HG03558 (cell line): Measurements from ENCODE around the gene PCDHGA6.
"Not testable (repeated sequence)": the region's sequence is repeated elsewhere in the genome, so short reads cannot be mapped to it uniquely, and the experiment has no call there.

Experiments used
- ATAC-seq: cut with Tn5 transposase; IDR thresholded peaks from one replicate; pipeline ENCODE4 v1.9.1; 2021; ENCODE audit warnings: moderate number of reproducible peaks; ENCODE audit not compliant: unreplicated experiment; ENCODE audit errors: extremely low read depth

PCDHGA6 gene

GRCh38 chr5:141359790-141360426 lies 13.8 kb upstream of the PCDHGA6 start, which contains the start of gene PCDHGB2:
Gene PCDHGB2, plus strand, starts transcription at chr5:141359994. Its CDS starts 142 bp downstream, at chr5:141360136.
- no peak for ATAC-seq

DNA sequence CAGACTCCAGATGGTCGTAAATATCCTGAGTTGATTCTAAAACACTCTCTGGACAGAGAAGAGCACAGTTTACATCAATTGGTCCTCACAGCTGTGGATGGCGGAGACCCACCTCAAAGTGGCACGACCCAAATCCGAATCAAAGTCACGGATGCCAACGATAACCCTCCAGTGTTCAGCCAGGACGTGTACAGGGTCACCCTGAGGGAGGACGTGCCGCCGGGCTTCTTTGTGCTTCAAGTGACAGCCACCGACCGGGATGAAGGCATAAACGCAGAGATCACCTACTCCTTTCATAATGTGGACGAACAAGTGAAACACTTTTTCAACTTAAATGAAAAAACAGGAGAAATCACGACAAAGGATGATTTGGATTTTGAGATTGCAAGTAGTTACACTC lies 13.0 kb upstream of the PCDHGA6 start:
- no peak for ATAC-seq

DNA sequence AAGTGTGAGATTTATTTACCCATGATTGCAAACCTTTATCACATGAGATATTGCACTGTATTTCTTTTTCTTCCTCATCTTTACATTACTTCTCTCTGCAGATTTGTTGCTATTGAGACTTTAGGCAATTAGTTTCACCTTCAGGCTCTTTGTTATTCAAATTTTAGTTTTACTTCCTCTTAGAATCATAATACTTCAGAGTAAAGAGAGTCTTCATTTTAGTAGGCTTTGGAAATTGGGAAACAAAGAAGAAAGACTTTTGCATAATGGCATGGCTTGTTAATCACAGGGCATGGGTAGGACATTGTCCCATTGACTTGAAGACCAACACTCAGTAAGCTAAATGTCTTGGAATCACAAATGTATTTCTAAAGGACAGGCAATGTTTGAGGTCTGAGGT lies 11.0 kb upstream of the PCDHGA6 start:
- ATAC-seq: no peak

DNA sequence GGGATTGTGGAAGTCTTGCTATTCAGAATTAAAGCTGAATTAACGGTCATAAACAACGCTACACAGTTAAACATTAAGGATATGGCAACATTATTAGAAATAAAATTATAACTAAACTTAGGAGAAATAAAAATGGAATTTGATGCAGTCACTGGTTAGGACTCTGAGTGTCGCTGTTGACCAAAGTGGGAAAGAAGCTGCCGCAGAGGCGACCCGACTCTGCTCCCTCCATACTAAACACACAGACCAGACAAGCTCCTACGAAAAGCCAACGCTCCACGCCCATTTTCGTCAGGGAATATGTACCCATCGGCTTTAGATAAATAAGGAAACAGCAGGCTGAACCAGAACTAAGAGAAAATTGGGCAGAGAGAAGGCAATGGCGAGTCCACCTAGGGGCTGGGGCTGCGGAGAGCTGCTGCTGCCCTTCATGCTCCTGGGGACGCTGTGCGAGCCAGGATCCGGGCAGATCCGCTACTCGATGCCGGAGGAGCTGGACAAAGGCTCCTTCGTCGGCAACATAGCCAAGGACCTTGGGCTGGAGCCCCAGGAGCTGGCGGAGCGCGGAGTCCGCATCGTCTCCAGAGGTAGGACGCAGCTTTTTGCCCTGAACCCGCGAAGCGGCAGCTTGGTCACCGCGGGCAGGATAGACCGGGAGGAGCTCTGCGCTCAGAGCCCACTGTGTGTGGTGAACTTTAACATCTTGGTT lies 9.6 kb upstream of the PCDHGA6 start, which contains the start of gene PCDHGA5:
PCDHGA5 (plus strand) TSS at position 211 of the 709 bp plus-strand sequence; CDS start at position 380, 169 bp downstream.
- ATAC-seq: no peak

DNA sequence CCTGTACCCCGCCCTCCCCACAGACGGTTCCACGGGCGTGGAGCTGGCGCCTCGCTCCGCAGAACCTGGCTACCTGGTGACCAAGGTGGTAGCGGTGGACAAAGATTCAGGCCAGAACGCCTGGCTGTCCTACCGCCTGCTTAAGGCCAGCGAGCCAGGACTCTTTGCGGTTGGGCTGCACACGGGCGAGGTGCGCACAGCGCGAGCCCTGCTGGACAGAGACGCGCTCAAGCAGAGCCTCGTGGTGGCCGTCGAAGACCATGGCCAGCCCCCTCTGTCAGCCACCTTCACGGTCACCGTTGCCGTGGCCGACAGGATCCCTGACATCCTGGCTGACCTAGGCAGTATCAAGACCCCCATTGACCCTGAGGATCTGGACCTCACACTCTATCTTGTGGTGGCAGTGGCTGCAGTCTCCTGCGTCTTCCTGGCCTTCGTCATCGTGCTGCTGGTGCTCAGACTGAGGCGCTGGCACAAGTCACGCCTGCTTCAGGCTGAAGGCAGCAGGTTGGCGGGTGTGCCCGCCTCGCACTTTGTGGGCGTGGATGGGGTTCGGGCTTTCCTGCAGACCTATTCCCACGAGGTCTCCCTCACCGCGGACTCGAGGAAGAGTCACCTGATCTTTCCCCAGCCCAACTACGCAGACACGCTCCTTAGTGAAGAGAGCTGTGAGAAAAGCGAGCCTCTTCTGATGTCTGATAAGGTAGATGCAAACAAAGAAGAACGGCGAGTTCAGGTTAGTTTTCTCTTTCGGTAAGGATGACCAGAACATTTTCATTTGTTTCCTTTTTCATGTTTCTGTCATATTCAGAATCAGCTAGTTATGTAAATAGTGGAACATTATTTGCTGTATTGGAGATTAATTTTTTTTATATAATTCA lies 7.4 kb upstream of the PCDHGA6 start:
- no peak for ATAC-seq

GRCh38 chr5:141369994-141370848 lies 3.5 kb upstream of the PCDHGA6 start, which contains the start of gene PCDHGB3:
Gene PCDHGB3, plus strand, starts transcription at chr5:141370242. Its CDS starts 153 bp downstream, at chr5:141370395.
- ATAC-seq: peak; percentile 68

DNA sequence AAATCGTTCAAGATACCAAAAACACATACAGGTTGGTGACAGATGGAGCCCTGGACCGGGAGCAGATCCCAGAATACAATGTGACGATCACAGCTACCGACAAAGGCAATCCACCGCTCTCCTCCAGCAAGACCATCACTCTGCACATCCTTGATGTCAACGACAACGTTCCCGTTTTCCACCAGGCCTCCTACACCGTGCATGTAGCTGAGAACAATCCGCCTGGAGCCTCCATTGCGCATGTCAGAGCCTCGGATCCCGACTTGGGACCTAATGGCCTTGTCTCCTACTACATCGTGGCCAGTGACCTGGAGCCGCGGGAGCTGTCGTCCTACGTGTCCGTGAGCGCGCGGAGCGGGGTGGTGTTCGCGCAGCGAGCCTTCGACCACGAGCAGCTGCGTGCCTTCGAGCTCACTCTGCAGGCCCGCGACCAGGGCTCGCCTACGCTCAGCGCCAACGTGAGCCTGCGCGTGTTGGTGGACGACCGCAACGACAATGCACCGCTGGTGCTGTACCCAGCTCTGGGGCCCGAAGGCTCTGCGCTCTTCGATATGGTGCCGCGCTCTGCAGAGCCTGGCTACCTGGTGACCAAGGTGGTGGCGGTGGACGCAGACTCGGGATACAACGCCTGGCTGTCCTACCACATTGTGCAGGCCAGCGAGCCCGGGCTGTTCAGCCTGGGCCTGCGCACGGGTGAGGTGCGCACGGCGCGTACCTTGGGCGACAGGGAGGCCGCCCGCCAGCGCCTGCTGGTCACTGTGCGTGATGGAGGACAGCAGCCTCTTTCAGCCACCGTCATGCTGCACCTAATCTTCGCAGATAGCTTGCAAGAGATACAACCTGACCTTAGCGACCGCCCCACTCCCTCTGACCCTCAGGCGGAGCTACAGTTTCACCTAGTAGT lies 1.9 kb upstream of the PCDHGA6 start:
- no peak for ATAC-seq

- ATAC-seq: no peak
Observed at GRCh38 chr5:141374627-141375026, 936 bp downstream of the PCDHGA6 start.

GRCh38 chr5:141375444-141376155 lies 1.9 kb downstream of the PCDHGA6 start:
- not testable (repeated sequence) for ATAC-seq

DNA sequence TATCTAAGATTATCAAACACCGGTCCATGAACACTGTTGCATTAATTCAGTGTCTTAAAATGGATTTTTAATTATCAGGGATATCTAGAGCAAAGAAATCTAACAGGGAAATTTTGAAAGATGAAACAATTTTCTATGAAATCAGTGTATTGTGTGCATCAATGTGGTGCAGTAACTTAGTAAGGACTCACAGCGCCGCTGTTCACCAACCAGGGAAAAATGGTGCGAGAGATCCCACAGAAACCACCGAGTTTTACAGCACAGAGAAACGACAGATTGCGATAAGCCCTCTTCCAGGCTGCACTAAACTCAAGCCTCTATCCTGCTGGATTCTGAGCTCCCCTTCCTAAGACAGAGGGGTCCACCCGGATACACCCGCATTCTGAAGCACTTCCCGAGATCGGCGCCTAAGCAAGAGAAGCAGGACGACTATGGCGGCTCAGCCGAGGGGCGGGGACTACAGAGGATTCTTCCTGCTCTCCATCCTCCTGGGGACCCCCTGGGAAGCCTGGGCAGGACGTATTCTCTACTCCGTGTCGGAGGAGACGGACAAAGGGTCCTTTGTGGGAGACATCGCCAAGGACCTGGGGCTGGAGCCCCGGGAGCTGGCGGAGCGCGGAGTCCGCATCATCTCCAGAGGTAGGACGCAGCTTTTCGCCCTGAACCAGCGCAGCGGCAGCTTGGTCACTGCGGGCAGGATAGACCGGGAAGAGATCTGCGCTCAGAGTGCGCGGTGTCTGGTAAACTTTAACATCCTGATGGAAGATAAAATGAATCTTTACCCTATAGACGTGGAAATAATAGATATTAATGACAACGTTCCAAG lies 9.0 kb downstream of the PCDHGA6 start, which contains the start of gene PCDHGA7:
PCDHGA7 (plus strand) TSS at position 274 of the 826 bp plus-strand sequence; CDS start at position 432, 158 bp downstream.
- ATAC-seq: no peak

DNA sequence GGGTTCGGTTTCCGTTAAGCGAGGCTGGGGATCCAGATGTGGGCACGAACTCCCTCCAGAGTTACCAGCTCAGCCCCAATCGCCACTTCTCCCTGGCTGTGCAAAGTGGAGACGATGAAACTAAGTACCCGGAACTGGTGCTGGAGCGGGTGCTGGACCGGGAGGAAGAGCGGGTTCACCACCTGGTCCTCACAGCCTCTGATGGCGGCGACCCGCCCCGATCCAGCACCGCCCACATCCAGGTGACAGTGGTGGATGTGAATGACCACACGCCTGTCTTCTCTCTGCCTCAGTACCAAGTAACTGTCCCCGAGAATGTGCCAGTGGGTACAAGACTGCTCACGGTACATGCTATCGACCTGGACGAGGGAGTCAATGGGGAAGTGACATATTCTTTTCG lies 9.7 kb downstream of the PCDHGA6 start:
- no peak for ATAC-seq

DNA sequence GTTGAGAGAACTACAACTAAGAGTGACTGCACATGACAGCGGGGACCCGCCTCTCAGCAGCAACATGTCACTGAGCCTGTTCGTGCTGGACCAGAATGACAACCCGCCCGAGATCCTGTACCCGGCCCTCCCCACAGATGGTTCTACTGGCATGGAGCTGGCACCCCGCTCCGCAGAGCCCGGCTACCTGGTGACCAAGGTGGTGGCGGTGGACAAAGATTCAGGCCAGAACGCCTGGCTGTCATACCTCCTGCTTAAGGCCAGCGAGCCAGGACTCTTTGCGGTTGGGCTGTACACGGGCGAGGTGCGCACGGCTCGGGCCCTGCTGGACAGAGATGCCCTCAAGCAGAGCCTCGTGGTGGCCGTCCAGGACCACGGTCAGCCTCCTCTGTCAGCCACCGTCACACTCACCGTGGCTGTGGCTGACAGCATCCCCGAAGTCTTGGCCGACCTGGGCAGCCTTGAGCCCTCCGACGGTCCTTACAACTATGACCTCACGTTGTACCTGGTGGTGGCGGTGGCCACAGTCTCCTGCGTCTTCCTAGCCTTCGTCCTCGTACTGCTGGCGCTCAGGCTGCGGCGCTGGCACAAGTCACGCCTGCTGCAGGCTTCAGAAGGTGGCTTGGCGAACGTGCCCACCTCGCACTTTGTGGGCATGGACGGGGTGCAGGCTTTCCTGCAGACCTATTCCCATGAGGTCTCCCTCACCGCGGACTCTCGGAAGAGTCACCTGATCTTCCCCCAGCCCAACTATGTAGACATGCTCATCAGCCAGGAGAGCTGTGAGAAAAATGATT lies 11.0 kb downstream of the PCDHGA6 start:
- ATAC-seq: no peak

DNA sequence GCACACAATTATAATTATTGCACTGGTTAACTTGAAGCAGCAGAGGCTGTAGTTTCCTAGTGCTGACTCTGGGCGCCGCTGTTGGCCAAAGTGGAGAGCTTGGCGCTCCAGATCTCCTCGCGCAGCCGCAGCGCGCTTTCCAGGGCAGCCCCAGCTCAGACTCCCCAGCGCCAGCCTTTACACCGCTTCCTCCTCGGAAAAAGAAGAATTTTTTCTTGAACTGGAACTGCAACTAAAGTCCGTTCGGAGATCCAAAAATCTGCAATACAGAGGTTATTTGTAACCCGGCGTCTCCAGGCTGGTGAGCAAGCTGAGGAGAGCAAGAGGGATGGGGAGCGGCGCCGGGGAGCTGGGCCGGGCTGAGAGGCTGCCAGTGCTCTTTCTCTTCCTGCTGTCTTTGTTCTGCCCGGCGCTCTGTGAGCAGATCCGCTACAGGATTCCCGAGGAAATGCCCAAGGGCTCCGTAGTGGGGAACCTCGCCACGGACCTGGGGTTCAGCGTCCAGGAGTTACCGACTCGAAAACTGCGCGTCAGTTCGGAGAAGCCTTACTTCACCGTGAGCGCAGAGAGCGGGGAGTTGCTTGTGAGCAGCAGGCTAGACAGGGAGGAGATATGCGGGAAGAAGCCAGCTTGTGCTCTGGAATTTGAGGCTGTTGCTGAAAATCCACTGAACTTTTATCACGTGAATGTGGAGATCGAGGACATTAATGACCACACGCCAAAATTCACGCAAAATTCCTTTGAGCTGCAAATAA lies 14.0 kb downstream of the PCDHGA6 start, which contains the start of gene PCDHGB4:
PCDHGB4 (plus strand) TSS at position 142 of the 755 bp plus-strand sequence; CDS start at position 329, 187 bp downstream.
- ATAC-seq: not testable (repeated sequence)

DNA sequence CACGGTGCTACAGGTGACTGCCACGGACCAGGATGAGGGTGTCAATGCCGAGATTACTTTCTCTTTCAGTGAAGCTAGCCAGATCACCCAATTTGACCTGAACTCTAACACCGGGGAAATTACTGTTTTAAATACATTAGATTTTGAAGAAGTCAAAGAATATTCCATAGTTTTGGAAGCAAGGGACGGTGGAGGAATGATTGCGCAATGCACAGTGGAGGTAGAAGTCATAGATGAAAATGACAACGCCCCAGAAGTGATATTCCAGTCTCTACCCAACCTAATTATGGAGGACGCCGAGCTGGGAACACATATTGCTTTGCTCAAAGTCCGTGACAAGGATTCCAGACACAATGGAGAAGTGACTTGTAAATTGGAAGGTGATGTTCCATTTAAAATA lies 15.0 kb downstream of the PCDHGA6 start:
- ATAC-seq: no peak
